HL-60/S4 treated with phorbol 12-myristate 13-acetate at 8.2 ng/mL for 4 days and 3 days (cell line): ENCODE measurements around the gene RWDD2A.
"Not testable (repeated sequence)": the region's sequence is repeated elsewhere in the genome, so short reads cannot be mapped to it uniquely, and the experiment has no call there.

Source experiments
- in situ Hi-C: fragments of 300-500 bp; cut with MboI; formaldehyde crosslinking; loops from 2 replicates; pipeline ENCODE4 v1.15.0; 2022; ENCODE audit warnings: low sequenced_read_pairs

The RWDD2A gene

GRCh38 chr6:83192871-83193746, at the start of gene RWDD2A, which contains the start of gene PGM3:
Gene RWDD2A (plus strand): TSS chr6:83193357. CDS start chr6:83194452, 1,095 bp downstream.
Gene PGM3 (minus strand): TSS chr6:83193265. CDS start chr6:83191012, 2,253 bp downstream.
- in situ Hi-C loops = no loop called here

DNA sequence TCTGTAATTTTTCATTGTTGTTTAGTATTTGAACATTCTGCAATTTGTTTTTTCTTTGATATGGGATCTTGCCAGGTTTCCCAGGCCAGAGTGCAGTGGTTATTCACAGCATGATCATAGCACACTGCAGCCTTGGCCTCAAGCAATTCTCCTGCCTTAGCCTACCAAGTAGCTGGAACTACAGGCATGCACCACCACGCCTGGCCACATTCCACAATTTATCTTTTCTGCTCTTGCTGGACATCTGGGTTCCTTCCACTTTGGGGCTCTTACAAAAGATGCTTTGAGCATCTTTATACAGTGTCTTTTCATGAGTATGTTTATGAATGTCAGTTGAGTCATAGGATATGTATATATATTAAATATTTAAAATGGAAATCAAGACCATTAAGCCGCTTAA, 42.0 kb upstream of the RWDD2A start:
- in situ Hi-C loops = no loop called here

DNA sequence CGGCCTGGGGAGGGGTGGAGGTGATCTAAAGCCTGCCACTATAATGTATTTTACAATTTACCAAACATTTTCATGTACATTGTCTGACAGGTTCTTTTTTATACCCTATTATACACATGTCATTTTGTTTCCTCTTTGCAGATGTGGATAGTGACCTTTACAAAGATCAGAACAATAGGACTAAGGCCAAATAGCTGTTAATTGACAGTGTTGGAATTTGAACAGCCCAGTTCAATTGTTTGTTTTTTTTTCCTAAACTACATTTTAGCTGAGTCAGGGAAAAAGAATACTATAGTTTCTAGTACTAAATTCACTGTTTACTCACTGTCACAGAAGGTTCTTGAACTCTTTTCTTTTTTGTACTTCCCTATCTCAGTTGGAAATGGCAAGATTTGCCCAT, 40.2 kb upstream of the RWDD2A start:
- in situ Hi-C loops = no loop called here

DNA sequence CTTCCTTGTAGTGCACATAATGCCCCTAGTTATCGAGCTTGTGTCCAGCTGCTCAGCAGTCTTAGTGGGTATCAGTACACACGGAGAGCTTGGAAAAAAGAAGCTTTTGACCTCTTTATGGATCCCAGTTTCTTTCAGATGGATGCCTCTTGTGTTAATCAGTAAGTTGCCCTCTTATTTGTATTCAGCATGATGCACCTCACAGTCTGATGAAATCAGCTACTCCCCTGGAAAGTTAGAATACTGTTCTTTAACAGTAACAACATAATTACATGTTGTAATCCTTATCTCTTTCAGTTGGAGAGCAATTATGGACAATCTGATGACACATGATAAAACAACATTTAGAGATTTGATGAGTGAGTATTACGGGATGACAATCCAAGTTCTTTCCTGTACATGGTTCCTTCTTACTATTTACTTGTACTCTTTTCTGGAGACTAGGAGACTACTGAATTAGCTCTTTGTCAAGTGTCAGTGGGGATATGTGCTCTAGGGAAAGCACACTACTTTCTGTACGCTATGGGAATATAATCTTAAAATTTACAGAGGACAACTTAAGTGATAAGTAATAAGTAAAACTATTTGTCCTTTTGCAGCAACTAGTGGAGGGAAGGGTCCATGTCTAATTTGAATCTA, 39.2 kb upstream of the RWDD2A start:
- in situ Hi-C loops = no loop called here

GRCh38 chr6:83155794-83156193, 37.4 kb upstream of the RWDD2A start:
- in situ Hi-C loops = no loop called here

DNA sequence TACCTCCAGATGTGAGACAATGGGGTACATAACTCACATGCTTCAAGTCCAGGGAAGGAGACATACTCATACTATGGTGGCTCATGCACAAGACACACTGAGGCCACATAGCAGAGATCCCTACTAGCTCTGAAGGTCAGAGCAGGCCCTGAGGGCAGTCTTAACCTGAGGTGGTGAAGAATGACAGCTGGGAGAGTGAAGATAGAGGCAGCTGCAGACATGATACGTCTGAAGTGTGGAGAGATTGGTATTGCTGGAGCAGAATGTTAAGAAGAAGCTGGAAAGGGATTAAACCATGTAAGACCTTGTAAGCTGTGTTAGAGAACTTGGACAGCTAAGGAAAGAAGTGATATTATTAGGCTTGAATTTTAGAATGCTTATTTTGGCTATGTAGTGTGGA, 33.0 kb upstream of the RWDD2A start:
- in situ Hi-C loops = no loop called here

GRCh38 chr6:83167726-83168278, 25.4 kb upstream of the RWDD2A start:
- in situ Hi-C loops = no loop called here

GRCh38 chr6:83168556-83168955, 24.6 kb upstream of the RWDD2A start:
- in situ Hi-C loops = no loop called here

GRCh38 chr6:83169106-83169505, 24.1 kb upstream of the RWDD2A start:
- in situ Hi-C loops = no loop called here

DNA sequence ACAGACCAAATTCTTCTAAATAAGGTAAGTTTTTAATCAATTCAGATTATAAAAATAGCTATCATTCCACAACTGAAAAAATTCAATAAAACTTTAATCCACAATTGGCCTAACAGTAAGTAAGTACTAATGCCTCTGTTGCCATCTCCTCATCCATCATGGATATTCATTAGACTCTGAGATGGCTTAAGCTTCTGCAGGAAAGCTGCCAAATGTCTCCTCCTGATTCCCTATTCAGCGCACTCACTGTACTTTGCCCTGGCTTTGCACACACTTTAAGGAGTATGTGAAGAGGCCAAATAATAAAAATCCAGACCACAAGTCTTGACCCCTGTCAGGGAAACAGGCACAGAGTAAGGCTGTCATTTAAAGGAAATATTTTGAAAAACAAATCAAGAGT, 23.6 kb upstream of the RWDD2A start:
- in situ Hi-C loops = no loop called here

DNA sequence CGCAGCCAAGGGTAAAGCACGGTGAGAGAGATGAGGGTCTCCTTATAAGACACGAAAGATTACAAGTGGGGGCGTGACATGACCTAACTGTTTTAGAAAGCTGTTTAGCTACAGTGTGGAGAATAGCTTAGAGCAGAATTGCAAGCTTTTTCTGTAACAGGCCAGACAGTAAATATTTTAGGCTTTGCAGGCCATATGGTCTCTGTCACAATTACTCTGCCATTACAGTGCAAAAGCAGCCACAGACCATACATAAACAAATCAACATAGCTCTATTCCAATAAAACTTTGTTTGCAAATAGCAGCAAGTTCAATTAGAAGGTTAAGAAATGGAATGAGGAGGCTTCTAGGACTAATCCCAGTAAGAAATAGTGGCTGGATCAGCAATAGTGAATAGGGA, 16.9 kb upstream of the RWDD2A start:
- in situ Hi-C loops = no loop called here

DNA sequence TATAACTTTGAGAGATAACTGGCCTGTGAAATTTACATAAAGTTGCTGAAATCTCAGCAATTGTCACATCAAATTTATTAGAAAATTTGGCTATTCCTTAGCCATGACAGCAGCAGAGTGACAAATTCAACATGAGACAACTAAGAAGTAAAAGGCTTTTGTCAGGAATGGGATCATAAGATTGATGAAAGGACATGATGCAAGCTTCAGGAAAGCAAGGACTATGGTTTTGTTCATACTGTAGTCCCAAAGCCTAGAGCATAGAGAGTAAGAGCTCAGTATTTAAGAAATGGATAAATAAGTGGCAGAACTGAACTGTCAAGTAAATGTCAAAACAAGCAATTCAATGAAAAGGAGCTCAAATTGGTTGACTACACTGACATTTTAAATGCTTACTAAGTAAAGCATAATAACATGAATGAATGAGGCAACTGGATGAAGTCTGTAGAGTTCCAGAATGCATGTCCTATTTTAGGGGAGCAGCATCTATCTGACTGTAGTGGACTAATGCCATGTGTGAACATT, 12.7 kb upstream of the RWDD2A start:
- in situ Hi-C loops = no loop called here

DNA sequence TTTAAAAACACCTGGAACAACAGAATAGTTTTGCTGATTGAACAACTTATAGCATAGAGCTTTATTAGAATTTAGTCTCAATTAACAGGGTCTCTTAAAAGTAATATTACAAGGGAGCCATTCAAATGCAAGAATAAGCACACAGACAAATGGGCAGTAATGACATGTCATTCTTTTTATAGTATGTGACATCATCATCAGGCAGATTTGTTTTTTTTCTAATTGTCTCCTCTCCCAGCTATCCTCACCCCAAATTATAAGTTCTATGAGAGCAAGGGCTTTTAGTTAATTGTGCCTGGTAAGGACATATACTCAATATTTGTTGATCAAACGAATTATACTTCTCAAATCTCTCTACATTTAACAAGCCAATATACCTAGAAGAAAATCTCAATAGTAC, 11.0 kb upstream of the RWDD2A start:
- in situ Hi-C loops = no loop called here

DNA sequence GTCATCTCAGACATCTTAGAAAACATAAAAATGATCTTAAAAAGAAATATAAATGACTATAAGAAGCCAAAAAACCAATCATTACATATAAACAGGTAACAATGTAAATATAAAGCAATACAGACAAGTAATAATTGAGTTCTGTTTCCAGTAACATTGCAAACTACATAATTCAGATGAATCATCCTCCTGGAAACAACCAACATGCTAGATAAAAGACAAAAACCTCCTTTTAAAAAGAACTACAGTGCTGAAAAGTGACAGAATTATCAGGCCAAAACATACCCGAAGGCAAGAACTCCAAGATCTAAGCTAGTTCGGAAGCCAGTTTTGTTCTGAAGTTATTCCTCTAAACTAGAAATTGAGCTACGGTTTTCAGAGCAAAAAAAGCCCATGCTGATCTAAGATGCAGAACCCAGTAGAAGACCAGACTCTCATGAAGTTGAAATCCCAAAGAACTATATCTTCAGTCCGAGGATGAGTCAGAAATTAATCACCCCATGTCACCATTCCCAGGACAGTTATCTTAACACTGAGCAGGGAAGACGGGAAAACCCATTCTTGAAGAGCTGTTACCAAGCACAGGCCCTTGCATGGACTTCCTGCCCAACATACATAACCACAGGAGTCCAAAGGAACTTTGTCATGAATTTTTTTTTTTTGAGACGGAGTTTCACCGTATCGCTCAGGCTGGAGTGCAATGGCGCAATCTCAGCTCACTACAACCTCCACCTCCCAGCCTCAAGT, 9.9 kb upstream of the RWDD2A start:
- in situ Hi-C loops = no loop called here

DNA sequence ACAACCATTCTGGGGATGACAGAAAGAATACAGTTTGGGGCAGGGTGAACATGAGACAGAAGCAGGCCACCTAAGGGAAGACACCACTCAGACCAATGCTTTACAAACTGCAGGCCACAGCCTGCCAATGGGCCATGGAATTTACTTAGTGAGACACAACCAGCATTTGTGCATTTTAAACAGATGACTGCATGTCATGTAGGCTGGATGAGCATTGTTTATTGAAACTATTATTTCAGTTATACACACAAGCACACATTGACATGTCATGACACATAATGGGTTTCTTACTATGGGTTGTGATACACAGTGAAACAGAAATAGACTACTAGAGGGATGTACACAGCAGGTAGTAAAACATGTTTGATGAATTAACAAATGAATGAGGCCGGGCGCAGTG, 8.1 kb upstream of the RWDD2A start:
- in situ Hi-C loops = no loop called here

GRCh38 chr6:83188501-83188900, 4.7 kb upstream of the RWDD2A start:
- in situ Hi-C loops = no loop called here

DNA sequence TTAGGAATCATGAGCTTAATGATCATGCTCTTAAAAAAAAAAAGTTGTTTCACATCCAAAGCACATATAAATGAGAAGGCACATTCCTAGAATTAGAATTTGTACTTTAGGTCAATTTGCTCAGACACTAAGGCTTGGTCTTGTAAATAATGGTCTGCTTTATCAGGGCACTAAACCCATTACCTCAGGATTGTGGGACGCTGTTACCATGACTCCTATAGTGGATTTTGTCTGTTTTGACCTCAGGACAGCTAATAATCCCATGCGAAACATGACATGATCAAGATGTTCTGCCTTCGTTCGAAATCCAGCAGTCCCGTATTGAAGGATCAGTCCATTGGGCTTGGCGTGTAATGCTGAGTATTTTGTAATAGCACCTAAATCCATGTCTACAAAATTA, 2.5 kb upstream of the RWDD2A start:
- in situ Hi-C loops = no loop called here

GRCh38 chr6:83191974-83192373, 1.2 kb upstream of the RWDD2A start:
- in situ Hi-C loops = not testable (repeated sequence)

- in situ Hi-C loops = no loop called here
Observed at GRCh38 chr6:83192456-83192855, 701 bp upstream of the RWDD2A start.

DNA sequence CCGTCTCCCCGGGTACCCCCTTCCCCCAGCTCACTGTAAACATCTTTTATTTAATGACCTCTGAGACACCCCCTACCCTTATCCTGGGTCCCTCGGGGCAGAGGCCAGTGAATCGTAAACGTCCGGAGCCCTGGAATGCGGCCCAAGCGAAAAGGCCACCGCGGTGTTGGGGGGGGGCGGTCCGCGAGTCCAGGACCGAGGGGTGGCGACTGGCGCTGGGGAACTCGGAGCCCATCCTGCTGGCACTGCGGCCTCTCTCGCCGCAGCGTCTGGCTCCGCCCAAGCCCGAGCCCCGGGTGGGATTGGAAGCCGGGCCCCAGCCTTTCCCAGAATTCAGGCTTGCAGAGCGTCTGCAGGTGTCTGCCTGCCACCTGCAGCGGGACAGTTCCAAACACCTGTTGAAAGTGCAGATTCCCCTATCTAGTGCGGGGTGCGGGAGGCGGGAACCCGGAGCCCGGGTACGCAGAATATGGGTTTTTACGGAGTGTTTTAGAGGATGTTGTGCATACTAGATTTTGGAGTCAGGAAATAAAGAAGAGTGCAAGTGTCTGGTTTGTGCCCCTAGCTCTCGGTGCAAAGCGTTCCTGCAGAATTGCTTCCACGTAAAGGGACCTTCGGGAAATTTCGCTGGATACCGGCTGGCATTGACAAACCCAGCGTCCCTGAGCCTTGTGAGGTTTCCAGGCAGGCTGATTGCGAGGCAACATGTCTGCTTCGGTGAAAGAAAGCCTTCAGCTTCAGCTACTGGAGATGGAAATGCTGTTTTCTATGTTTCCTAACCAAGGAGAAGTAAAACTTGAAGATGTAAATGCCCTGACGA, 800 bp downstream of the RWDD2A start:
- in situ Hi-C loops = no loop called here
